HCT116 (cell line): Measurements from ENCODE around the gene MTA2. TPM values are rescaled to one million over a fixed set of nuclear protein-coding genes. Genes with fewer than 3 reads are reported as not detected.

Source experiments
- ATAC-seq: fragments of 200-7000 bp; cut with Tn5 transposase; 2 replicates; pipeline ENCODE4 v1.9.1; 2020; ENCODE audit warnings: mild to moderate bottlenecking, moderate library complexity
- BruUV-seq: library from RNA; stranded (reverse); fragments of 400-500 nt; replicated peaks from 2 replicates; lab custom pipeline; 2021; lab: Mats Ljungman, UMichigan
- CTCF ChIA-PET: fragments of 300-600 bp; sonication (Branson Sonifier 250); formaldehyde crosslinking; loops from one replicate; lab custom pipeline; 2021; ENCODE audit warnings: antibody characterized with exemption; lab: Charles Lee
- POLR2A ChIA-PET: fragments of 300-600, 350-600 bp; sonication (Branson Sonifier 250); formaldehyde crosslinking; loops from one replicate; lab custom pipeline; 2021; ENCODE audit warnings: antibody characterized with exemption; lab: Charles Lee
- RAD21 ChIA-PET, 2 experiments: fragments of 300-600 bp; sonication (Branson Sonifier 250); formaldehyde crosslinking; loops; one replicate each; lab custom pipeline; 2023; ENCODE audit warnings: low total read pairs in 2 of 2; ENCODE audit not compliant: uncharacterized antibody in 2 of 2, unreplicated experiment in 2 of 2, low non-redundant PET in 1 of 2; lab: Charles Lee
- DNase-seq: peaks from one replicate; pipeline ENCODE4 v3.0.0-alpha.2; 2010; ENCODE audit warnings: low read depth, low spot score
- H2AFZ ChIP-seq: fragments of 200-600 bp; shearing (Covaris generic), sonication (generic); 2 replicates; pipeline ENCODE4 v1.6.1; 2017; ENCODE audit warnings: low read depth, mixed run types, mixed read lengths, antibody characterized with exemption, low read length; ENCODE audit not compliant: poor library complexity, severe bottlenecking
- H3K27ac ChIP-seq: 2 replicates; pipeline ENCODE4 v1.5.1; 2012; ENCODE audit warnings: low read depth, low read length
- H3K27me3 ChIP-seq: fragments of 200-600 bp; sonication (generic); 2 replicates; pipeline ENCODE4 v1.6.1; 2016; ENCODE audit warnings: mixed run types, low read length, mixed read lengths; ENCODE audit not compliant: insufficient read depth
- H3K36me3 ChIP-seq, 2 experiments: fragments of 200-500 bp in 1 of 2; fragments of 200-600 bp in 1 of 2; sonication (Bioruptor generic) in 1 of 2; sonication (generic) in 1 of 2; 2 replicates each; pipeline versions ENCODE4 v1.5.1 to v1.6.1; 2014 to 2016; ENCODE audit warnings: low read length in 2 of 2, inconsistent platforms in 1 of 2, mixed read lengths in 1 of 2, mixed run types in 1 of 2; ENCODE audit not compliant: insufficient read depth in 2 of 2, control insufficient read depth in 1 of 2
- H3K4me1 ChIP-seq, 2 experiments: fragments of 200-600 bp in 1 of 2; sonication (generic) in 1 of 2; 2 replicates each; pipeline versions ENCODE4 v1.5.1 to v1.6.1; 2012 to 2017; ENCODE audit warnings: low read length in 2 of 2, inconsistent platforms in 1 of 2, mild to moderate bottlenecking in 1 of 2, mixed read lengths in 1 of 2, mixed run types in 1 of 2, moderate library complexity in 1 of 2; ENCODE audit not compliant: insufficient read depth in 2 of 2, control insufficient read depth in 1 of 2
- H3K4me2 ChIP-seq: fragments of 200-600 bp; sonication (generic); 2 replicates; pipeline ENCODE4 v1.6.1; 2017; ENCODE audit warnings: mixed run types, low read length, mixed read lengths
- H3K4me3 ChIP-seq, 2 experiments: fragments of 200-600 bp in 1 of 2; sonication (generic) in 1 of 2; replicated peaks in 1 of 2; 2 replicates each; pipeline ENCODE4 v1.5.1; 2011 to 2016; ENCODE audit warnings: low read length in 2 of 2, control low read depth in 1 of 2, low read depth in 1 of 2, mild to moderate bottlenecking in 1 of 2, mixed read lengths in 1 of 2, mixed run types in 1 of 2
- H3K79me2 ChIP-seq: fragments of 200-600 bp; sonication (generic); 2 replicates; pipeline ENCODE4 v1.6.1; 2017; ENCODE audit warnings: mild to moderate bottlenecking, mixed run types, low read length, moderate library complexity, mixed read lengths; ENCODE audit not compliant: insufficient read depth
- H3K9ac ChIP-seq: fragments of 200-600 bp; sonication (generic); 2 replicates; pipeline ENCODE4 v1.6.1; 2016; ENCODE audit warnings: low read length, mixed read lengths
- H3K9me2 ChIP-seq: fragments of 200-600 bp; sonication (generic), shearing (Covaris generic); 2 replicates; pipeline ENCODE4 v1.6.1; 2017; ENCODE audit warnings: mixed run types, mild to moderate bottlenecking, moderate library complexity; ENCODE audit not compliant: insufficient read depth
- H3K9me3 ChIP-seq, 2 experiments: fragments of 200-500 bp in 1 of 2; fragments of 200-600 bp in 1 of 2; sonication (Bioruptor generic) in 1 of 2; sonication (generic) in 1 of 2; 2 replicates each; pipeline ENCODE4 v1.6.1; 2014 to 2017; ENCODE audit warnings: low read length in 2 of 2, mixed read lengths in 2 of 2, inconsistent platforms in 1 of 2, low read depth in 1 of 2, mild to moderate bottlenecking in 1 of 2, mixed run types in 1 of 2, moderate library complexity in 1 of 2; ENCODE audit not compliant: control insufficient read depth in 1 of 2, insufficient read depth in 1 of 2
- H4K20me1 ChIP-seq: fragments of 200-600 bp; sonication (generic), shearing (Covaris generic); 2 replicates; pipeline ENCODE4 v1.6.1; 2017; ENCODE audit warnings: mixed run types, mild to moderate bottlenecking, moderate library complexity; ENCODE audit not compliant: insufficient read depth
- CEBPB ChIP-seq: IDR thresholded peaks from 2 replicates; pipeline ENCODE4 v1.6.1; 2012; ENCODE audit warnings: low read depth
- EGR1 ChIP-seq: IDR thresholded peaks from 2 replicates; pipeline ENCODE4 v1.6.1; 2012; ENCODE audit warnings: low read depth
- EZH2 ChIP-seq: fragments of 200-600 bp; sonication (generic); IDR thresholded peaks from 2 replicates; pipeline ENCODE4 v1.6.1; 2017; ENCODE audit warnings: antibody characterized with exemption, mixed run types
- POLR2A ChIP-seq: IDR thresholded peaks from 2 replicates; pipeline ENCODE4 v1.7.0; 2011; ENCODE audit warnings: borderline replicate concordance; ENCODE audit not compliant: insufficient read depth, insufficient read length; ENCODE audit errors: extremely low read depth
- POLR2AphosphoS5 ChIP-seq: IDR thresholded peaks from 2 replicates; pipeline ENCODE4 v1.6.1; 2011; ENCODE audit warnings: mild to moderate bottlenecking, low read depth, low read length, moderate library complexity
- RAD21 ChIP-seq: IDR thresholded peaks from 2 replicates; pipeline ENCODE4 v1.6.1; 2012; ENCODE audit warnings: low read depth, mild to moderate bottlenecking
- SP1 ChIP-seq: IDR thresholded peaks from 2 replicates; pipeline ENCODE4 v1.6.1; 2012; ENCODE audit warnings: low read depth
- SRF ChIP-seq: IDR thresholded peaks from 2 replicates; pipeline ENCODE4 v1.6.1; 2012; ENCODE audit warnings: low read depth
- TCF7L2 ChIP-seq: IDR thresholded peaks from 2 replicates; pipeline ENCODE4 v1.7.0; 2011; ENCODE audit warnings: borderline replicate concordance, inconsistent platforms; ENCODE audit not compliant: insufficient read depth, insufficient read length; ENCODE audit errors: extremely low read depth
- YY1 ChIP-seq: IDR thresholded peaks from 2 replicates; pipeline ENCODE4 v1.6.1; 2011; ENCODE audit warnings: low read length, low read depth, moderate library complexity, mild to moderate bottlenecking; ENCODE audit not compliant: insufficient replicate concordance; ENCODE audit errors: extremely low read depth
- ZFX ChIP-seq: fragments of 450-650 bp; IDR thresholded peaks from 2 replicates; pipeline ENCODE4 v1.6.1; 2017
- intact Hi-C: fragments of 100-400 bp; cut with micrococcal nuclease; formaldehyde crosslinking; loops from 2 replicates; pipeline ENCODE4 v1.10.0; 2022
- total RNA-seq: library from RNA; stranded (reverse); gene quantifications from one replicate; pipeline ENCODE4 v1.2.1, GENCODE V29; 2021; ENCODE audit not compliant: unreplicated experiment
- TF ChIP-seq, protein P1 (sequence below), 3 experiments: fragments of 200-600 bp in 1 of 3; sonication (generic) in 1 of 3; IDR thresholded peaks in 2 of 3; conservative IDR thresholded peaks in 1 of 3; 2 replicates each; pipeline ENCODE4 v1.5.1; 2012 to 2017; ENCODE audit warnings: low read depth in 2 of 3, low read length in 2 of 3, antibody characterized with exemption in 1 of 3, borderline replicate concordance in 1 of 3, control low read depth in 1 of 3, mild to moderate bottlenecking in 1 of 3, mixed read lengths in 1 of 3, mixed run types in 1 of 3, moderate library complexity in 1 of 3; ENCODE audit not compliant: insufficient read depth in 1 of 3
- TF ChIP-seq, protein P2 (sequence below): IDR thresholded peaks from 2 replicates; pipeline ENCODE4 v1.6.1; 2011; ENCODE audit warnings: mild to moderate bottlenecking, low read length, moderate library complexity; ENCODE audit not compliant: insufficient replicate concordance; ENCODE audit errors: extremely low read depth
- TF ChIP-seq, protein P3 (sequence below): IDR thresholded peaks from 2 replicates; pipeline ENCODE4 v1.6.1; 2012
- TF ChIP-seq, protein P4 (sequence below): IDR thresholded peaks from 2 replicates; pipeline ENCODE4 v1.6.1; 2012

MTA2 gene
- total RNA-seq, 1 experiment from 2014 or later, result 98.9 TPM

DNA sequence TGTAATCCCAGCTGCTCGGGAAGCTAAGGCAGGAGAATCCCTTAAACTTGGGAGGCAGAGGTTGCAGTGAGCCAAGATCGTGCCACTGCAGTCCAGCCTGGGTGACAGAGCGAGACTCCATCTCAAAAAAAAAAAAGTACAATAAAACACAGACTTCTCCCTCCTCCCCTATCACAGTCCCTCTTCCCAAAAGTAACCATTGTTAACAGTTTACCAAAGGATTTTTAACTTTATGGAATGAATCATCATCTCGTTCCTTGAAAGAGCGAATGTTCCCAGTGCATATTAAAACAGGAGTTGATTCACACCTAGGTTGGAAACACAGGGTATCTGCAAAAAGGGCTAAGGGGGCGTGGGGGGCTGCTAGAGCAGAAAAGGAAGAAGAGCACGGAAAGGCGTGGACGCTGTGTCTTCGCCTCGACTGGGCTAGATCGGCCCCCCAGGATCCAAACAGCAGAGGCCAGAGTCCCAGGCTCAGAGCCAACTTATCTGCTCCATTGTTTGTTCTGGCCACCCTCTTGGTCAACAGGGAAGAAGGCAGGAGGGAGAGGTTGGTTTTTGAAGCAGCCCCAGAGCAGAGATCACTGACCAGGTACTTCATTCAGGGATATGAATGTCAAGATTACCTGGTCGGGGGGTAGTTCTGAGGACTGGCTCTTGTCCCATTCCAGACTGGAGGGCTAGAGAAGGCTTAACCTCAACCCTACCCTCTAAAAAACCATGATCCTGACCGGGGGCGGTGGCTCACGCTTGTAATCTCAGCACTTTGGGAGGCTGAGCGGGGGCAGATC, 52.9 kb downstream of the MTA2 start:
- Histone ChIP-seq H3K36me3 (no peaks in the 10 kb centered on the region), H3K4me3 (no peak overlapping the region), H4K20me1 (no peaks in the 10 kb centered on the region), H2AFZ (no peak overlapping the region), H3K9ac (no peak overlapping the region), H3K9me2 (no peaks in the 10 kb centered on the region), H3K79me2 (peaks cover 28% of the 10 kb centered on the region), H3K27ac (peak overlapping the region; percentile 9; the same call in 1 of the 2 replicates), H3K9me3 (no peaks in the 10 kb centered on the region), H3K4me2 (peak overlapping the region; percentile 100), H3K4me1 (peaks cover 47 to 72% of the 10 kb centered on the region in 2 experiments), H3K27me3 (no peaks in the 10 kb centered on the region)
- intact Hi-C loops, result no loop called here
- POLR2A ChIA-PET, result interaction anchor here (0.7 to 2.8 kb wide), 3 partner anchors 8 to 1769 kb away, joined by 3 to 16 read pairs (median 3); partner anchors contain the start of genes PRDX5 and TRMT112
- RAD21 ChIA-PET, result no interaction called here
- CTCF ChIA-PET, result interaction anchor here (0.7 kb wide), 1 partner anchor 139 kb away, joined by 3 read pairs; no protein-coding TSS in a partner anchor
- TF ChIP-seq RAD21 (no peak), SRF (no peak), EZH2 (no peak), SP1 (no peak), POLR2A (no peak), POLR2AphosphoS5 (no peak), ZFX (no peak), CEBPB (no peak), TCF7L2 (no peak), YY1 (no peak), EGR1 (no peak)
- TF ChIP-seq, protein P1, sequence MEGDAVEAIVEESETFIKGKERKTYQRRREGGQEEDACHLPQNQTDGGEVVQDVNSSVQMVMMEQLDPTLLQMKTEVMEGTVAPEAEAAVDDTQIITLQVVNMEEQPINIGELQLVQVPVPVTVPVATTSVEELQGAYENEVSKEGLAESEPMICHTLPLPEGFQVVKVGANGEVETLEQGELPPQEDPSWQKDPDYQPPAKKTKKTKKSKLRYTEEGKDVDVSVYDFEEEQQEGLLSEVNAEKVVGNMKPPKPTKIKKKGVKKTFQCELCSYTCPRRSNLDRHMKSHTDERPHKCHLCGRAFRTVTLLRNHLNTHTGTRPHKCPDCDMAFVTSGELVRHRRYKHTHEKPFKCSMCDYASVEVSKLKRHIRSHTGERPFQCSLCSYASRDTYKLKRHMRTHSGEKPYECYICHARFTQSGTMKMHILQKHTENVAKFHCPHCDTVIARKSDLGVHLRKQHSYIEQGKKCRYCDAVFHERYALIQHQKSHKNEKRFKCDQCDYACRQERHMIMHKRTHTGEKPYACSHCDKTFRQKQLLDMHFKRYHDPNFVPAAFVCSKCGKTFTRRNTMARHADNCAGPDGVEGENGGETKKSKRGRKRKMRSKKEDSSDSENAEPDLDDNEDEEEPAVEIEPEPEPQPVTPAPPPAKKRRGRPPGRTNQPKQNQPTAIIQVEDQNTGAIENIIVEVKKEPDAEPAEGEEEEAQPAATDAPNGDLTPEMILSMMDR (IDR thresholded peaks at IDR 0.05 in 2 of 3, conservative IDR thresholded peaks at IDR 0.05 in 1 of 3; ENCODE audit: borderline replicate concordance in 1 of 3, insufficient read depth in 1 of 3, low read depth in 2 of 3, low read length in 2 of 3), result no peak
- TF ChIP-seq, protein P2, sequence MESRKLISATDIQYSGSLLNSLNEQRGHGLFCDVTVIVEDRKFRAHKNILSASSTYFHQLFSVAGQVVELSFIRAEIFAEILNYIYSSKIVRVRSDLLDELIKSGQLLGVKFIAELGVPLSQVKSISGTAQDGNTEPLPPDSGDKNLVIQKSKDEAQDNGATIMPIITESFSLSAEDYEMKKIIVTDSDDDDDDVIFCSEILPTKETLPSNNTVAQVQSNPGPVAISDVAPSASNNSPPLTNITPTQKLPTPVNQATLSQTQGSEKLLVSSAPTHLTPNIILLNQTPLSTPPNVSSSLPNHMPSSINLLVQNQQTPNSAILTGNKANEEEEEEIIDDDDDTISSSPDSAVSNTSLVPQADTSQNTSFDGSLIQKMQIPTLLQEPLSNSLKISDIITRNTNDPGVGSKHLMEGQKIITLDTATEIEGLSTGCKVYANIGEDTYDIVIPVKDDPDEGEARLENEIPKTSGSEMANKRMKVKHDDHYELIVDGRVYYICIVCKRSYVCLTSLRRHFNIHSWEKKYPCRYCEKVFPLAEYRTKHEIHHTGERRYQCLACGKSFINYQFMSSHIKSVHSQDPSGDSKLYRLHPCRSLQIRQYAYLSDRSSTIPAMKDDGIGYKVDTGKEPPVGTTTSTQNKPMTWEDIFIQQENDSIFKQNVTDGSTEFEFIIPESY, result no peak
- TF ChIP-seq, protein P3, sequence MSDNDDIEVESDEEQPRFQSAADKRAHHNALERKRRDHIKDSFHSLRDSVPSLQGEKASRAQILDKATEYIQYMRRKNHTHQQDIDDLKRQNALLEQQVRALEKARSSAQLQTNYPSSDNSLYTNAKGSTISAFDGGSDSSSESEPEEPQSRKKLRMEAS, result no peak
- TF ChIP-seq, protein P4, sequence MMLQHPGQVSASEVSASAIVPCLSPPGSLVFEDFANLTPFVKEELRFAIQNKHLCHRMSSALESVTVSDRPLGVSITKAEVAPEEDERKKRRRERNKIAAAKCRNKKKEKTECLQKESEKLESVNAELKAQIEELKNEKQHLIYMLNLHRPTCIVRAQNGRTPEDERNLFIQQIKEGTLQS, result no peak
- no peak for ATAC-seq
- no peak for DNase-seq
- no TSS peak for BruUV-seq
